Mesenchymal stem cell (in vitro differentiated cells and primary cell): ENCODE measurements around the gene CEP104.

ENCODE experiments used
- DNase-seq: peaks from one replicate; pipeline ENCODE4 v3.0.0-alpha.2; 2013
- H2AFZ ChIP-seq: one replicate; pipeline ENCODE4 v1.6.1; 2013; ENCODE audit warnings: low read depth, mild to moderate bottlenecking, control low read depth, inconsistent platforms, low read length, moderate library complexity
- H2AK5ac ChIP-seq: 2 replicates; pipeline ENCODE4 v1.6.1; 2013; ENCODE audit warnings: low read length, moderate library complexity, mild to moderate bottlenecking, inconsistent platforms; ENCODE audit not compliant: severe bottlenecking
- H2BK120ac ChIP-seq: one replicate; pipeline ENCODE4 v1.6.1; 2013; ENCODE audit warnings: low read depth, mild to moderate bottlenecking, inconsistent platforms, low read length, moderate library complexity
- H2BK12ac ChIP-seq, 2 experiments: one replicate each; pipeline ENCODE4 v1.6.1; 2013; ENCODE audit warnings: inconsistent platforms in 2 of 2, low read length in 2 of 2, mild to moderate bottlenecking in 2 of 2, moderate library complexity in 2 of 2, control low read depth in 1 of 2
- H2BK15ac ChIP-seq: one replicate; pipeline ENCODE4 v1.6.1; 2013; ENCODE audit warnings: mild to moderate bottlenecking, low read depth, inconsistent platforms; ENCODE audit not compliant: poor library complexity, severe bottlenecking
- H2BK5ac ChIP-seq: 2 replicates; pipeline ENCODE4 v1.6.1; 2013; ENCODE audit warnings: low read depth, mild to moderate bottlenecking, low read length, control low read depth, inconsistent platforms; ENCODE audit not compliant: poor library complexity, severe bottlenecking
- H3K14ac ChIP-seq, 2 experiments: one replicate each; pipeline ENCODE4 v1.6.1; 2013; ENCODE audit warnings: inconsistent platforms in 2 of 2, low read length in 2 of 2, control low read depth in 1 of 2, mild to moderate bottlenecking in 1 of 2, moderate library complexity in 1 of 2
- H3K18ac ChIP-seq, 2 experiments: one replicate each; pipeline ENCODE4 v1.6.1; 2013; ENCODE audit warnings: inconsistent platforms in 2 of 2, low read length in 2 of 2, control low read depth in 1 of 2, low read depth in 1 of 2, mild to moderate bottlenecking in 1 of 2
- H3K23ac ChIP-seq, 2 experiments: one replicate each; pipeline ENCODE4 v1.6.1; 2013; ENCODE audit warnings: inconsistent platforms in 2 of 2, low read length in 2 of 2, mild to moderate bottlenecking in 2 of 2, moderate library complexity in 2 of 2, control low read depth in 1 of 2
- H3K27ac ChIP-seq: 2 replicates; pipeline ENCODE4 v1.5.1; 2013; ENCODE audit warnings: mild to moderate bottlenecking, moderate library complexity, low read length, control low read depth, inconsistent platforms; ENCODE audit not compliant: poor library complexity, severe bottlenecking
- H3K27me3 ChIP-seq, 2 experiments: 2 replicates each; pipeline versions ENCODE4 v1.6.1 to v1.7.0; 2013; ENCODE audit warnings: low read length in 2 of 2, mild to moderate bottlenecking in 2 of 2, moderate library complexity in 2 of 2, control low read depth in 1 of 2, inconsistent platforms in 1 of 2; ENCODE audit not compliant: control insufficient read depth in 1 of 2, insufficient read depth in 1 of 2
- H3K36me3 ChIP-seq, 2 experiments: 2 replicates each; pipeline versions ENCODE4 v1.6.1 to v1.7.0; 2013; ENCODE audit warnings: low read length in 2 of 2, control low read depth in 1 of 2, inconsistent platforms in 1 of 2, low read depth in 1 of 2, mild to moderate bottlenecking in 1 of 2; ENCODE audit not compliant: insufficient read depth in 2 of 2, control insufficient read depth in 1 of 2
- H3K4ac ChIP-seq, 2 experiments: one replicate each; pipeline ENCODE4 v1.6.1; 2013; ENCODE audit warnings: inconsistent platforms in 2 of 2, low read length in 2 of 2, mild to moderate bottlenecking in 2 of 2, moderate library complexity in 2 of 2, control low read depth in 1 of 2, low read depth in 1 of 2
- H3K4me1 ChIP-seq: 2 replicates; pipeline ENCODE4 v1.6.1; 2013; ENCODE audit warnings: low read depth, low read length, control low read depth; ENCODE audit not compliant: control insufficient read depth, insufficient read depth
- H3K4me2 ChIP-seq: 2 replicates; pipeline ENCODE4 v1.6.1; 2013; ENCODE audit warnings: low read length, mild to moderate bottlenecking, inconsistent platforms; ENCODE audit not compliant: poor library complexity, severe bottlenecking
- H3K4me3 ChIP-seq, 2 experiments: 2 replicates each; pipeline versions ENCODE4 v1.5.1 to v1.7.0; 2013; ENCODE audit warnings: low read length in 2 of 2, mild to moderate bottlenecking in 2 of 2, control low read depth in 1 of 2, low read depth in 1 of 2; ENCODE audit not compliant: insufficient read depth in 1 of 2
- H3K79me1 ChIP-seq: replicated peaks from 2 replicates; pipeline ENCODE4 v1.6.1; 2013; ENCODE audit warnings: mild to moderate bottlenecking, control low read depth, low read length, inconsistent platforms; ENCODE audit not compliant: poor library complexity, severe bottlenecking
- H3K9ac ChIP-seq: 2 replicates; pipeline ENCODE4 v1.7.0; 2013; ENCODE audit warnings: mild to moderate bottlenecking, low read length, moderate library complexity
- H3K9me3 ChIP-seq: 2 replicates; pipeline ENCODE4 v1.7.0; 2013; ENCODE audit warnings: mild to moderate bottlenecking, low read length; ENCODE audit not compliant: control insufficient read depth
- H4K8ac ChIP-seq: one replicate; pipeline ENCODE4 v1.6.1; 2013; ENCODE audit warnings: inconsistent platforms, mild to moderate bottlenecking, low read length, moderate library complexity
- H4K91ac ChIP-seq: one replicate; pipeline ENCODE4 v1.6.1; 2013; ENCODE audit warnings: mild to moderate bottlenecking, low read length, inconsistent platforms
- WGBS: methylation state at CpG from one replicate; pipeline ENCODE4 v1.1.7; 2013; ENCODE audit warnings: mixed read lengths; 5-methylcytosine and 5-hydroxymethylcytosine counted together

CEP104 gene

DNA sequence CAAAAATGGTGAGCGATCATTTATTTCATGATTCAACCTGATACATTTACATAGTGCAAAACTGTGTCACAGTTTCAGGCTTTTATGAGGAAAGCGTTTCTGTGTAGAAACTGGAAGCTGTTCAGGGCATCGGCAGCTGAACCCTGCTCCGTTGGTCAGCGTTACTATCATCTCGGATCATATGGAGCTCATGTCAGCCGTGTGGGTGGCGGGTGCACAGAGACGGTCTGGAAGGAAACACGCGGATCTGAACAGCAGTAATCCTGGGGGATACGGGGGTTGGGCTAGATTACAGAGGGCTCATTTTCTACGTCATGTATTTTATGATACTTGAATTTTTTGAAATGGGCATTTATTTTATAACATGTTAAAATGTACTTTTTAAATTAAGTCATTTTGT lies 28.0 kb upstream of the CEP104 start:
- no peak for DNase-seq
- Histone ChIP-seq H2BK120ac (no peak overlapping the region), H3K4me2 (no peak overlapping the region), H3K27me3 (no peaks in the 10 kb centered on the region), H2AK5ac (no peak overlapping the region), H3K4me1 (peaks cover 2% of the 10 kb centered on the region), H3K9me3 (no peaks in the 10 kb centered on the region), H3K23ac (no peak overlapping the region), H2BK5ac (no peak overlapping the region), H4K8ac (no peak overlapping the region), H2BK15ac (no peak overlapping the region), H3K14ac (no peak overlapping the region), H3K27ac (no peak overlapping the region), H3K36me3 (peaks cover 52 to 56% of the 10 kb centered on the region in 2 experiments), H3K18ac (no peak overlapping the region), H4K91ac (no peak overlapping the region), H3K79me1 (peaks cover 16% of the 10 kb centered on the region), H3K9ac (no peak overlapping the region), H3K4me3 (no peak overlapping the region), H2BK12ac (no peak overlapping the region), H2AFZ (no peak overlapping the region), H3K4ac (no peak overlapping the region)
- 95% methylated on average over 12 of the region's 13 CpGs for WGBS

DNA sequence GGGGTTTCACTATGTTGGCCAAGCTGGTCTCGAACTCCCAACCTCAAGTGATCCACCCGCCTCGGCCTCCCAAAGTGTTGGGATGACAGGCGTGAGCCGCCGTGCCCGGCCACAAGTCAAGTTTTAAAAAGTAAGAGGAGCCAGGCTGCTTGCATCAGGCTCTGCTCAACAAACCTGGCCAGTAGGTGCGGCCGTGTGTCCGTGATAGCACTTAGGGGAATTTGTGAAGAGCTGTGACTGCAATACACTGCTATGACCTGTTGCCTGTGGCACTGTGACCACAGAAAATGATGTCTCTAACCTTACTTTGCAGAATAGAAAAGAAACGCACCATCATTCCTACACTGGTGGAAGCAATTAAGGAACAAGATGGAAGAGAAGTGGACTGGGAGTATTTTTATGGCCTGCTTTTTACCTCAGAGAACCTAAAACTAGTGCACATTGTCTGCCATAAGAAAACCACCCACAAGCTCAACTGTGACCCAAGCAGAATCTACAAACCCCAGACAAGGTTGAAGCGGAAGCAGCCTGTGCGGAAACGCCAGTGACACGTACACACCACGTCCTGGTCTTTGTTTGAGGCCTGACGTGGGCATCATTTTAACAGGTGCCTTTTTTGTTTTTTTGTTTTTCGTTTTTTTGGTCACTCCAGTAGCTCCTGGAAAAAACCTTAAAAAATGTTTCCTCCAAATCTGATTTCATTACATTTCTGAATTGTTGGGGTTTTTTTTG lies 26.3 kb upstream of the CEP104 start:
- H4K8ac ChIP-seq = no peak overlapping the region
- peaks cover 12% of the 10 kb centered on the region for H3K79me1 ChIP-seq
- H3K18ac ChIP-seq = no peak overlapping the region
- no peak overlapping the region for H2BK12ac ChIP-seq
- H3K4ac ChIP-seq = no peak overlapping the region
- H3K23ac ChIP-seq = no peak overlapping the region
- no peak overlapping the region for H2BK120ac ChIP-seq
- no peak overlapping the region for H4K91ac ChIP-seq
- no peak overlapping the region for H2AFZ ChIP-seq
- no peak overlapping the region for H3K27ac ChIP-seq
- DNase-seq = no peak
- no peak overlapping the region for H2AK5ac ChIP-seq
- H2BK15ac ChIP-seq = no peak overlapping the region
- no peak overlapping the region for H3K4me3 ChIP-seq
- H2BK5ac ChIP-seq = no peak overlapping the region
- peaks cover 15% of the 10 kb centered on the region for H3K9me3 ChIP-seq
- no peak overlapping the region for H3K4me2 ChIP-seq
- no peaks in the 10 kb centered on the region for H3K27me3 ChIP-seq
- H3K36me3 ChIP-seq = peaks cover 52 to 59% of the 10 kb centered on the region in 2 experiments
- H3K9ac ChIP-seq = no peak overlapping the region
- 96% methylated on average over 17 of the region's 18 CpGs for WGBS
- H3K4me1 ChIP-seq = peaks cover 2% of the 10 kb centered on the region
- H3K14ac ChIP-seq = no peak overlapping the region

DNA sequence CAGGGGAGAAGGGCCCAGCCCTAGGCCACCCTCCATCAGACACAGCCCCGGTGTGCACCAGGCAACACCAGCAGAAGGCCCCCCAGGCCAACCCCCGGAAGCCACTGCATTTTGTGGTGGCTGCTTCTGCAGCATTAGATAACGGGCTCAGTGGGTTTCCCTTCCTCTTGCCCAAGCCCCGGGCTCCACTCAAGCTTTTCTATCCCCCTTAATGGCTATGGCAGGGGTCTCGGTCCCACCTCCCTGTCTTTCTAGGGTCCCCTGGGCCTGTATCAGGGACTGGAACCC lies 24.1 kb upstream of the CEP104 start:
- Histone ChIP-seq H3K36me3 (peaks cover 43 to 49% of the 10 kb centered on the region in 2 experiments), H3K18ac (no peak overlapping the region), H3K9me3 (peaks cover 15% of the 10 kb centered on the region), H2BK5ac (no peak overlapping the region), H4K8ac (no peak overlapping the region), H3K4me3 (no peak overlapping the region), H3K9ac (no peak overlapping the region), H3K23ac (no peak overlapping the region), H3K4me1 (no peaks in the 10 kb centered on the region), H3K14ac (no peak overlapping the region), H2BK120ac (no peak overlapping the region), H4K91ac (no peak overlapping the region), H3K4ac (no peak overlapping the region), H3K79me1 (peaks cover 9% of the 10 kb centered on the region), H3K27me3 (no peaks in the 10 kb centered on the region), H2AK5ac (no peak overlapping the region), H2AFZ (no peak overlapping the region), H2BK12ac (no peak overlapping the region), H3K4me2 (no peak overlapping the region), H2BK15ac (no peak overlapping the region), H3K27ac (no peak overlapping the region)
- 92% methylated on average over 5 of the region's 5 CpGs for WGBS
- no peak for DNase-seq

DNA sequence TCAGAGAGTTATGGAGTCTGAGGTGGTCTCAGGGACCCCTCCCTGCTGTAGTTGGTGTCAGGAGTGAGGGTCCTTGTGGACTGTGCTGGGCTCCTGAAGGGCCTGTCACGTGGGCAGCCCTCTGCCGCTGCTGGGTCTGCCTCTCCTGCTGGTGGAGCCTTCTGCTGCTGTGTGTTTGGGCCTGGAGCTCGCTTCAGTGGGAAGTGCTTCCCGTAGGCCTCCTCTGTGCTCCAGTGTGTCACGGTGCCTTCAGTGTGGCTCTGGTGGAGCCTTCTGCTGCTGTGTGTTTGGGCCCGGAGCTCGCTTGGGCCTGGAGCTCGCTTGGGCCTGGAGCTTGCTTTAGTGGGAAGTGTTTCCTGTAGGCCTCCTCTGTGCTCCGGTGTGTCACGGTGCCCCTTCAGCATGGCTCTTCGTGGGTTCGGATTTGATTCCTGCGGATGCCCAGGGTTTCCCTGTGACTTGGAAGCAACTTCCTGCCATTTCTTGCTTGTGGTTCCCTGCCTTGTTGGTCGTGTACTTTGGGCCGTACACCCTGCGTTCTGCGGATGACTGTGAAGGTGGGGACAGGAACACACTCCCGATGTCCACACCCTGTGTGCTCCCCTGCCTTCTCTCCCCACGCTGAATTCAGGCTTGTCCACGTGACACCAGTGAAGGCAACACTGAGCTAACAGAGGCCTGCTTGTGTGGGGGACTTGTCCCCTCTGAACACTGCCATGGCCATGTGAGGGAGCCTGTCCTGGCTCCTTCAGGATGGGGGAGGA lies 23.6 kb upstream of the CEP104 start:
- H2BK15ac ChIP-seq = no peak overlapping the region
- H4K91ac ChIP-seq = no peak overlapping the region
- H3K23ac ChIP-seq = no peak overlapping the region

More for the DNA sequence above, 23.6 kb upstream of the CEP104 start:
- Histone ChIP-seq H3K27me3 (no peaks in the 10 kb centered on the region), H3K4me3 (no peak overlapping the region), H3K79me1 (peaks cover 9% of the 10 kb centered on the region), H2AFZ (no peak overlapping the region), H3K18ac (no peak overlapping the region), H3K9ac (no peak overlapping the region), H3K4me1 (no peaks in the 10 kb centered on the region), H3K36me3 (peaks cover 38 to 50% of the 10 kb centered on the region in 2 experiments), H3K4ac (no peak overlapping the region), H3K4me2 (no peak overlapping the region), H3K14ac (no peak overlapping the region), H2BK5ac (no peak overlapping the region), H3K9me3 (peaks cover 15% of the 10 kb centered on the region), H2AK5ac (no peak overlapping the region), H2BK120ac (no peak overlapping the region), H4K8ac (no peak overlapping the region), H2BK12ac (no peak overlapping the region), H3K27ac (no peak overlapping the region)
- DNase-seq = no peak
- WGBS = 96% methylated on average over 20 of the region's 20 CpGs
